AG04450 (cell line): Measurements from ENCODE around the gene DGCR2. TPM values are rescaled to one million over a fixed set of nuclear protein-coding genes. Genes with fewer than 3 reads are reported as not detected.
"Not testable (repeated sequence)": the region's sequence is repeated elsewhere in the genome, so short reads cannot be mapped to it uniquely, and the experiment has no call there.

ENCODE experiments used
- CTCF ChIA-PET: fragments of 300-600, 350-600 bp; formaldehyde crosslinking; extraction: SDS; loops from one replicate; lab custom pipeline; 2022; ENCODE audit warnings: antibody characterized with exemption, inconsistent platforms; lab: Charles Lee
- POLR2A ChIA-PET: fragments of 350-600 bp; formaldehyde crosslinking; extraction: SDS; loops from one replicate; lab custom pipeline; 2021; ENCODE audit warnings: antibody characterized with exemption, inconsistent platforms; lab: Yijun Ruan, JAX
- DNase-seq: peaks from one replicate; pipeline ENCODE4 v3.0.0-alpha.2; 2011; ENCODE audit warnings: low read depth, low spot score
- H3K27ac ChIP-seq: one replicate; pipeline ENCODE4 v1.5.1; 2012; ENCODE audit warnings: low read depth, low read length, control low read depth
- H3K27me3 ChIP-seq: one replicate; pipeline ENCODE4 v1.6.0; 2012; ENCODE audit warnings: low read length; ENCODE audit not compliant: control insufficient read depth, insufficient read depth
- H3K4me3 ChIP-seq: 2 replicates; pipeline ENCODE4 v1.5.1; 2011; ENCODE audit warnings: mild to moderate bottlenecking, low read depth, low read length, control low read depth
- H3K9me3 ChIP-seq: 2 replicates; pipeline ENCODE4 v1.5.1; 2012; ENCODE audit warnings: low read length; ENCODE audit not compliant: control insufficient read depth, insufficient read depth
- polyA plus RNA-seq: library from polyadenylated mRNA; depleted of rRNA; stranded (reverse); fragments of >200 nt; gene quantifications from 2 replicates; pipeline ENCODE4 v1.2.3, GENCODE V29; 2011
- TF ChIP-seq, protein P1 (sequence below): IDR thresholded peaks from 2 replicates; pipeline ENCODE4 v1.5.1; 2011; ENCODE audit warnings: low read depth, low read length, control low read depth, inconsistent platforms

DGCR2 gene
- polyA plus RNA-seq, 1 experiment: 23.0 TPM

DNA sequence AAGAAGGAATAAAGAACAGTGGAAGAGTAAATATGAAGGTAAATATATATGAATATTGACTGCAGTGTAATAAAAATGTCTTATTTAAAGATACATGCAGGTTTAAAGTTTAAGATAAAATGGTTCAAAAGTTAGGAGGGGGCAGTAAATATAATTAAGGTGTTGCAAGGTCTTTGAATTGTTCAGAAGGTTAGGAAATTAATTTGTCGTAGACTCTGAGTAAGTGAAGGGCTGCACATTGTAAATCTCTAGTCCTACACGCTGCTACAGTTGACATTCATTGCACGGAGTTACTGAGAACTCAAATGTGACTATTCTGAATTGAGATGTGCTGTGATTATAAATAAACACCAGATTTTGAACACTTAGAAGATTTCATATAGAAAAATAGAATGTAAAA, 116.3 kb downstream of the DGCR2 start:
- Histone ChIP-seq H3K4me3 (no peak overlapping the region), H3K27me3 (peaks cover 14% of the 10 kb centered on the region), H3K27ac (no peak overlapping the region), H3K9me3 (no peaks in the 10 kb centered on the region)
- DNase-seq: no peak
- POLR2A ChIA-PET: no interaction called here
- TF ChIP-seq, protein P1, sequence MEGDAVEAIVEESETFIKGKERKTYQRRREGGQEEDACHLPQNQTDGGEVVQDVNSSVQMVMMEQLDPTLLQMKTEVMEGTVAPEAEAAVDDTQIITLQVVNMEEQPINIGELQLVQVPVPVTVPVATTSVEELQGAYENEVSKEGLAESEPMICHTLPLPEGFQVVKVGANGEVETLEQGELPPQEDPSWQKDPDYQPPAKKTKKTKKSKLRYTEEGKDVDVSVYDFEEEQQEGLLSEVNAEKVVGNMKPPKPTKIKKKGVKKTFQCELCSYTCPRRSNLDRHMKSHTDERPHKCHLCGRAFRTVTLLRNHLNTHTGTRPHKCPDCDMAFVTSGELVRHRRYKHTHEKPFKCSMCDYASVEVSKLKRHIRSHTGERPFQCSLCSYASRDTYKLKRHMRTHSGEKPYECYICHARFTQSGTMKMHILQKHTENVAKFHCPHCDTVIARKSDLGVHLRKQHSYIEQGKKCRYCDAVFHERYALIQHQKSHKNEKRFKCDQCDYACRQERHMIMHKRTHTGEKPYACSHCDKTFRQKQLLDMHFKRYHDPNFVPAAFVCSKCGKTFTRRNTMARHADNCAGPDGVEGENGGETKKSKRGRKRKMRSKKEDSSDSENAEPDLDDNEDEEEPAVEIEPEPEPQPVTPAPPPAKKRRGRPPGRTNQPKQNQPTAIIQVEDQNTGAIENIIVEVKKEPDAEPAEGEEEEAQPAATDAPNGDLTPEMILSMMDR: no peak
- CTCF ChIA-PET: no interaction called here

DNA sequence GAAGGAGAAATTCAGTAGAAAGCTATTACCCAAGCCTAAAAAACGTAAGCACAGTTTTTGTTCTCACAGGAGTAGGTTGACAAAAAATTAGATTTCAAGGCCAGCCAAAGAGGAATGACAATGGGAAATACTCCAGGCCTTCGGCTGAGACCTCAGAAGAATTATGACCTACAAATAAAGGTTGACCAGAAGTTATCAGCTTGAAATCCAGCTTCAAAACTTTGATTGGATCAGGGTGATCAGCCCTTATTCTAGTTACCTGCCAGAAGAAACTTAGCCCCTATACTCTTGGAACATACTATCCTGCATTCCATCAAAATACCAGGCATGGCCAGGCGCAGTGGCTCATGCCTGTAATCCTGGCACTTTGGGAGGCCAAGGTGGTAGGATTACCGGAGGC, 117.7 kb downstream of the DGCR2 start:
- peaks cover 14% of the 10 kb centered on the region for H3K27me3 ChIP-seq
- TF ChIP-seq, protein P1: no peak
- no peaks in the 10 kb centered on the region for H3K9me3 ChIP-seq
- ChIA-PET POLR2A (no interaction called here), CTCF (no interaction called here)
- no peak for DNase-seq
- no peak overlapping the region for H3K27ac ChIP-seq
- H3K4me3 ChIP-seq: no peak overlapping the region

DNA sequence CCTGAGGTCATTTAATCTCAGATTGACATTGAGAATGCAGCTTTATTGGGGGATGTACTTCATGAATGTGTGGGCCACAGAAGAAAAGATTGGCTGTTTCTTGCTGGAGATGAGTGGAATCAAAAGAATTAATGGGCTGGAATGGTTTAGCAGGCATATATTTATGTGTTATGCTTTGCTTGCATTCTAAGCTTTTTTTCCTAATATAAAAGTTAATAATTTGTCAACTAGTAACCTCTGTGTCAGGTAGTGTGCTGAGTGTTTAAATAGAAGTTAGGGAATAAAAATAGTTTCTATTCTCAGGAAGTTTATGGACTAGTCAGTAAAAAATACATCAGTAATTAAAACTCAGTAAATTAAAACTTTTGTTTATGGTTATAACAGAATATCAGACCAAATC, 118.7 kb downstream of the DGCR2 start:
- POLR2A ChIA-PET: no interaction called here
- H3K9me3 ChIP-seq: no peaks in the 10 kb centered on the region
- CTCF ChIA-PET: no interaction called here
- peaks cover 16% of the 10 kb centered on the region for H3K27me3 ChIP-seq
- no peak overlapping the region for H3K4me3 ChIP-seq
- DNase-seq: no peak
- TF ChIP-seq, protein P1: no peak
- H3K27ac ChIP-seq: no peak overlapping the region

DNA sequence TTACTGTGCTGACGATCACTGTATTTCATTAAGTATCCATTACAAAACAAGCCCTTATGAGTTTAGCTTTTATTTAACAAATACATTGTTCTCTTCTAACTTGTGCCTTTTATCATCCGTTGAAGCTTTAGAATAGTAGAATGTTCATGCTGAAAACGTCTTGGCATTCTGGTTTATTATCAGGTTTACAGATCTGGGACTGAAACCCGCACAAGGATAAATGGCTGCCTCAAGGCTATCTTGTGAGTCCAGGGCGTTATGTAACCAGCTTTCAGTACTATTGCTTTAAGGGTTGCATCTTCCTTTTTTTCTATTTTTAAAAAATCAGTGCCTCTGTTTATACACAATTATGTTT, 119.6 kb downstream of the DGCR2 start:
- TF ChIP-seq, protein P1: no peak
- no peak overlapping the region for H3K4me3 ChIP-seq
- no peaks in the 10 kb centered on the region for H3K9me3 ChIP-seq
- DNase-seq: no peak
- POLR2A ChIA-PET: no interaction called here
- CTCF ChIA-PET: no interaction called here
- peaks cover 23% of the 10 kb centered on the region for H3K27me3 ChIP-seq
- H3K27ac ChIP-seq: no peak overlapping the region

DNA sequence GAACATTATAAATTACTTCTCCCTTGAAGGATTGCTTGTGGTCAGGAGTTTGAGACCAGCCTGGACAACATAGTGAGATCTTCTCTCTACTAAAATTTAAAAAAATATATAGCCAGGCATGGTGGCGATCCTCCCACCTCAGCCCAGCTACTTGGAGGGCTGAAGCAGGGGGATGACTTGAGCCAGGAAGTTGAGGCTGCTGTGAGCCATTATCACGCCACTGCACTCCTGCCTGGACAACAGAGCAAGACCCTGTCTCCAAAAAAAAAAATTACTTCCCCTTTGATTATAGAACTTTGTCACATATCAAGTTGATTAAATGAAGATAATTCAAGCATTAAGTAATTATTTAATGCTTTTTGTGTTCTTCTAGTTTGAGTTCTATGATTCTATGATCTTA, 121.0 kb downstream of the DGCR2 start:
- ChIA-PET CTCF (no interaction called here), POLR2A (no interaction called here)
- TF ChIP-seq, protein P1: no peak
- Histone ChIP-seq H3K9me3 (no peaks in the 10 kb centered on the region), H3K27ac (no peak overlapping the region), H3K4me3 (no peak overlapping the region), H3K27me3 (peaks cover 30% of the 10 kb centered on the region)
- DNase-seq: no peak

DNA sequence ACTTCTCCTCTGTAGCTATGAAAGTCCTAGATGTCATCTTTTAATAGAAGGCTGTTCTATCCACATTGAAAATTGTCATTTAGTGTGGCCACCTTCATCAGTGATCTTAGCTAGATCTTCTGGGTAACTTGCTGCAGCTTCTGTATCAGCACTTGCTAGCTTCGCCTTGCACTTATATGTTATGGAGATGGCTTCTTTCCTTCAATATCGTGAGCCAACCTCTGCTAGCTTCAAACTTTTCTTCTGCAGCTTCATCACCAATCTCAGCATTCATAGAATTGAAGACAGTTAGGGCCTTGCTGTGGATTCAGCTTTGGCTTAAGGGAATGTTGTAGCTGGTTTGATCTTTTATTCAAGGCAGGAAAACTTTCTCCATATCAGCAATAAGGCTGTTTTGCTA, 122.1 kb downstream of the DGCR2 start:
- CTCF ChIA-PET, POLR2A ChIA-PET, H3K4me3 ChIP-seq, H3K27ac ChIP-seq, H3K9me3 ChIP-seq, DNase-seq: not testable (repeated sequence)
- peaks cover 30% of the 10 kb centered on the region for H3K27me3 ChIP-seq
